GM12872 (cell line): Measurements from ENCODE around the gene MTX1.

Experiments used
- CTCF ChIP-seq: IDR thresholded peaks from 3 replicates; pipeline ENCODE4 v1.5.1; 2011; ENCODE audit warnings: low read depth, mild to moderate bottlenecking, low read length, moderate library complexity; ENCODE audit not compliant: insufficient read depth

MTX1 gene

DNA sequence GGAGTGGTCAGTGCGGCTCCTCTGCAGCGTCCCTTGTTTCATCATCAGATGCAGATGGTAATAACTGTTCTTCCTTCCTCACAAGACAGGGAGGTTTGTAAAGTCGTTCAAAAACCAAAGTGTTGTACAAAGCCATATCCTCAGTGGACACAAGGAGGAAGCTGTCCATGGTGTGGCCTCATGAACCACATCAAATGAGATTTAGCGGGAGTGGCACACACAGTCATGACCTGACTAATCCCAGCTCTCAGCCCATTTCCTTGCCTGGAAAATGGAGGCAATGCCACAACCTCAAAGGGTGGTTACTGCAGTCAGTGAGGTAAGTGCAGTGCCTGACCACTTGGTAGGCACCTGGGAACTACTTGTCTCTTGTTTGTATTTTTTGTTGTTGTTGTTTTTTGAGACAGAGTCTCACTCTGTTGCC is 33.4 kb downstream of the MTX1 start:
- no peak for TF ChIP-seq CTCF

GRCh38 chr1:155242805-155243358 is 34.4 kb downstream of the MTX1 start:
- no peak for TF ChIP-seq CTCF

DNA sequence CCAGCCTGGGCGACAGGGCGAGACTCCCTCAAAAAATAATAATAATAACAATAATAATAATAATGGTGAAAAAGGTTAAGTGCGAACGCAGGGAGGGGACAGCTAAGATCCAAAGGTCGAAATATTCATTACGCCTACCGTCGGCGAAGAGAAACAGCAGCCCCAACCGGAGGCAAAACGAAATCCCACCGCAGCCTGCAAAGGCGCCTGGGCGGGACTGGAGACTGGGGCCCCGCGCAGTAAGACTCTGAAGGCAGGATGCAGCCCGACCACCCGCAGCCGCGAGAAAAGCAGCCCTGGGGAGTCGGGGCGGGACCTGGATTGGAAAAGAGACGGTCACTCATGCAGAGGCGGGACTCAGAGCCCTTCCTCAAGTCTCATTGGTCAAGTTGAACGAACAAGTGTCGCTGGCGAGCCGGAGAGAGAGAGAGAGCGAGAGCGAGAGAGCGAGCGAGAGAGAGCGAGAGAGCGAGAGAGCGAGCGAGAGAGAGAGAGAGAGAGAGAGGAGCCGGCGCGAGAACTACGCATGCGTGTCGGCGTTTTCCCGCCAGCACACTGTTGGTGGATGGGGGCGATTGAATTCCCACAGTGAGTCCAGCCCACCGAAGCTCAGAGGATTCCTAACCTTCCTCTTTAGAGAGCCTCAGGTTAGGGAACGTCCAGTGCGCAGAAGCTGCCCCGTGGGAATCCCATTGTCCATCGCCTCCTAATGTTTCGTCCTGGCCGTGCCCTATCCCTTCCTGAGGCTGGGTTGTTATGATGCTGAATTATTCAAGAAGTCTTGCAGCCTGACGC is 36.1 kb downstream of the MTX1 start:
- TF ChIP-seq CTCF = peak; percentile 32; the same call in 2 of the 3 replicates

DNA sequence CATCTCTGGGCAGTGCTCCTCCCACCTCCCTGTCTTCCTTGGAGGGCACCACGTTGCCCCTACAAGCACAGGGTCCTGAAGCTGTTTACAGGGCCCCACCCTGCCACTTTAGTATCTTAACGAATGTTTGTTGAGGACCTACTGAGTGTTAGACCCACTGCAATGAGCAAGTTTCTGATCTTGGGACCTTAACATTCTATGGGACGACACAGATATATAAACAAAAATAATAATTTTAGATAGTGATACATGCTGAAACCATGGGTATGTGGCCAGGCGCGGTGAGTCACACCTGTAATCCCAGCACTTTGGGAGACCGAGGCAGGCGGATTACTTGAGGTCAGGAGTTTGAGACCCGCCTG is 36.6 kb downstream of the MTX1 start:
- no peak for TF ChIP-seq CTCF

GRCh38 chr1:155247667-155248553 is 39.4 kb downstream of the MTX1 start:
- TF ChIP-seq CTCF = no peak

DNA sequence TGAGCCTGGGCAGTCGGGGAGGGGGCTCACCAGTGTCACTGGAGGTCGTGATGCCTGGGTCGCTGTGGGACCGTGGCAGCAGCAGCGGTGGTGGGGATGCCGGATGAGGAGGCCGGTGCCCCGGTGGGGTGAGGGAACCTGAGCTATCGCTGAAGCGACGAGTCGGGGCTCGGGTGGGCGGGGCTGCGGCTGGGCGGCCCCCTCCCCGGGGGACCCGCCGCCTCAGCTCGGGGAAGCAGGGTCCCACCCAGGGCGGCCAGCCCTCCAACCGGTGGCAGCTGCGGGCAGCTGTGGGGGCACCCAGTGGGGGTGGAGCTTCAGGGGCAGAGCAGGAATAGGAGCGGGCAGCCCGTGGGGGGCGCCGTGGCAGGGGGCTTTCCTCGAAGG is 41.7 kb downstream of the MTX1 start:
- no peak for TF ChIP-seq CTCF
